WERI-Rb-1 (cell line): Measurements from ENCODE around the gene FOXS1.

Experiments
- DNase-seq: peaks from one replicate; pipeline ENCODE4 v3.0.0-alpha.2; 2020
- H3K27ac ChIP-seq: fragments of 250-450 bp; sonication (Bioruptor Pico); 2 replicates; pipeline ENCODE4 v1.5.1; 2020; ENCODE audit warnings: mild to moderate bottlenecking, moderate library complexity
- H3K27me3 ChIP-seq: fragments of 250-450 bp; sonication (Bioruptor Pico); 2 replicates; pipeline ENCODE4 v1.5.1; 2021; ENCODE audit warnings: mild to moderate bottlenecking, low read depth, moderate library complexity; ENCODE audit not compliant: insufficient read depth, severe bottlenecking
- H3K36me3 ChIP-seq: fragments of 250-450 bp; sonication (Bioruptor Pico); 2 replicates; pipeline ENCODE4 v1.5.1; 2020; ENCODE audit warnings: mild to moderate bottlenecking, moderate library complexity
- H3K4me3 ChIP-seq: 2 replicates; pipeline ENCODE4 v1.5.1; 2011; ENCODE audit warnings: low read depth, mild to moderate bottlenecking, control low read depth, low read length
- H3K9me3 ChIP-seq: fragments of 250-450 bp; sonication (Bioruptor Pico); 2 replicates; pipeline ENCODE4 v1.5.1; 2021; ENCODE audit warnings: mild to moderate bottlenecking, moderate library complexity; ENCODE audit not compliant: severe bottlenecking
- CTCF ChIP-seq: IDR thresholded peaks from 2 replicates; pipeline ENCODE4 v1.5.1; 2011; ENCODE audit warnings: low read depth, mild to moderate bottlenecking, control low read depth, inconsistent platforms, low read length

Gene FOXS1

GRCh38 chr20:31840906-31841816 is 4.2 kb downstream of the FOXS1 start:
- DNase-seq: no peak
- H3K9me3 ChIP-seq: no peaks in the 10 kb centered on the region
- H3K36me3 ChIP-seq: no peaks in the 10 kb centered on the region
- TF ChIP-seq CTCF: no peak
- H3K27ac ChIP-seq: no peak overlapping the region
- H3K27me3 ChIP-seq: no peaks in the 10 kb centered on the region
- H3K4me3 ChIP-seq: no peak overlapping the region

GRCh38 chr20:31839782-31840487 is 5.5 kb downstream of the FOXS1 start:
- no peak for DNase-seq
- H3K27ac ChIP-seq: no peak overlapping the region
- TF ChIP-seq CTCF: no peak
- no peaks in the 10 kb centered on the region for H3K9me3 ChIP-seq
- H3K27me3 ChIP-seq: no peaks in the 10 kb centered on the region
- H3K4me3 ChIP-seq: no peak overlapping the region
- no peaks in the 10 kb centered on the region for H3K36me3 ChIP-seq

GRCh38 chr20:31838646-31839292 is 6.6 kb downstream of the FOXS1 start:
- no peak for TF ChIP-seq CTCF
- Histone ChIP-seq H3K9me3 (no peaks in the 10 kb centered on the region), H3K27me3 (no peaks in the 10 kb centered on the region), H3K36me3 (no peaks in the 10 kb centered on the region), H3K27ac (no peak overlapping the region), H3K4me3 (no peak overlapping the region)
- no peak for DNase-seq

GRCh38 chr20:31837896-31838397 is 7.5 kb downstream of the FOXS1 start:
- H3K27me3 ChIP-seq: no peaks in the 10 kb centered on the region
- no peak overlapping the region for H3K4me3 ChIP-seq
- no peaks in the 10 kb centered on the region for H3K9me3 ChIP-seq
- no peak overlapping the region for H3K27ac ChIP-seq
- H3K36me3 ChIP-seq: no peaks in the 10 kb centered on the region
- no peak for TF ChIP-seq CTCF
- DNase-seq: no peak

- Histone ChIP-seq H3K36me3 (no peaks in the 10 kb centered on the region), H3K4me3 (no peak overlapping the region), H3K9me3 (no peaks in the 10 kb centered on the region), H3K27ac (no peak overlapping the region), H3K27me3 (no peaks in the 10 kb centered on the region)
- DNase-seq: no peak
- TF ChIP-seq CTCF: no peak
These were observed 8.4 kb downstream of the FOXS1 start for GRCh38 chr20:31836853-31837608.
